Measurements from ENCODE around the gene C19orf38. TPM values are rescaled to one million over a fixed set of nuclear protein-coding genes. Genes with fewer than 3 reads are reported as not detected.
"Not testable (repeated sequence)": the region's sequence is repeated elsewhere in the genome, so short reads cannot be mapped to it uniquely, and the experiment has no call there.

C19orf38 gene
- total RNA-seq, 2 donors from 2014 or later = 1.1 to 1.2 TPM

- intact Hi-C loops (cut with DNase I) = no loop called here
- ATAC-seq = no peak
- no peak for DNase-seq
These were observed 8.8 kb upstream of the C19orf38 start for GRCh38 chr19:10839114-10840050.

- DNase-seq = no peak
- intact Hi-C loops (cut with DNase I) = no loop called here
- no peak for ATAC-seq
These were observed 5.4 kb upstream of the C19orf38 start for GRCh38 chr19:10842788-10843187.

GRCh38 chr19:10846500-10847202, 1.6 kb upstream of the C19orf38 start:
- ATAC-seq = no peak
- DNase-seq = no peak
- intact Hi-C loops (cut with DNase I) = no loop called here

- no peak for DNase-seq
- intact Hi-C loops (cut with DNase I) = no loop called here
- ATAC-seq = no peak
These were observed 2.4 kb downstream of the C19orf38 start for GRCh38 chr19:10850631-10851030.

GRCh38 chr19:10852098-10852800, 4.0 kb downstream of the C19orf38 start:
- intact Hi-C loops (cut with DNase I) = no loop called here
- no peak for ATAC-seq
- no peak for DNase-seq

- intact Hi-C loops (cut with DNase I) = no loop called here
- no peak for ATAC-seq
- DNase-seq = no peak
These were observed 4.7 kb downstream of the C19orf38 start for GRCh38 chr19:10852941-10853340.

GRCh38 chr19:10854350-10855089, 6.3 kb downstream of the C19orf38 start:
- DNase-seq (no peak), ATAC-seq (no peak)
- intact Hi-C loops (cut with DNase I) = no loop called here

GRCh38 chr19:10855879-10856522, 7.8 kb downstream of the C19orf38 start:
- intact Hi-C loops (cut with DNase I) = no loop called here
- ATAC-seq (no peak), DNase-seq (no peak)

- ATAC-seq; intact Hi-C loops (cut with DNase I); DNase-seq: not testable (repeated sequence)
These were observed 8.7 kb downstream of the C19orf38 start for GRCh38 chr19:10856899-10857298.

- ATAC-seq (no peak), DNase-seq (no peak)
- intact Hi-C loops (cut with DNase I) = no loop called here
These were observed 10.1 kb downstream of the C19orf38 start for GRCh38 chr19:10858204-10858828.

GRCh38 chr19:10861103-10861651, 13.0 kb downstream of the C19orf38 start:
- no peak for DNase-seq
- ATAC-seq = no peak
- intact Hi-C loops (cut with DNase I) = loop anchor here in 1 of 2 donors (5.0 kb wide), 1 partner anchor 144 kb away; the partner anchor contains the start of gene DNM2

- DNase-seq (no peak), ATAC-seq (no peak)
- intact Hi-C loops (cut with DNase I) = loop anchor here in 1 of 2 donors (5.0 kb wide), 1 partner anchor 145 kb away; the partner anchor contains the start of gene DNM2
These were observed 14.4 kb downstream of the C19orf38 start for GRCh38 chr19:10862561-10863106.

- intact Hi-C loops (cut with DNase I) = loop anchor here in 1 of 2 donors (5.0 kb wide), 1 partner anchor 146 kb away; the partner anchor contains the start of gene DNM2
- DNase-seq (no peak), ATAC-seq (peak in 1 of 2 donors; percentile 19)
These were observed 15.0 kb downstream of the C19orf38 start for GRCh38 chr19:10863107-10863717.

GRCh38 chr19:10864538-10864899, 16.3 kb downstream of the C19orf38 start:
- intact Hi-C loops (cut with DNase I) = loop anchor here in 1 of 2 donors (5.0 kb wide), 1 partner anchor 147 kb away; the partner anchor contains the start of gene DNM2
- DNase-seq (peak; percentile 89), ATAC-seq (peak; percentile 83 to 87)

GRCh38 chr19:10866495-10866894, 18.3 kb downstream of the C19orf38 start:
- intact Hi-C loops (cut with DNase I) = loop anchor here in 1 of 2 donors (5.0 kb wide), 1 partner anchor 94 kb away; no protein-coding TSS in a partner anchor
- no peak for ATAC-seq
- DNase-seq = no peak

GRCh38 chr19:10868872-10869547, 20.8 kb downstream of the C19orf38 start:
- DNase-seq (no peak), ATAC-seq (no peak)
- intact Hi-C loops (cut with DNase I) = loop anchor here in 1 of 2 donors (5.0 kb wide), 1 partner anchor 97 kb away; no protein-coding TSS in a partner anchor

Measured in left cardiac atrium (tissue), 4 donors.